ENCODE results near the gene JPT2.
"Not testable (repeated sequence)": the region's sequence is repeated elsewhere in the genome, so short reads cannot be mapped to it uniquely, and the experiment has no call there.

Gene JPT2

DNA sequence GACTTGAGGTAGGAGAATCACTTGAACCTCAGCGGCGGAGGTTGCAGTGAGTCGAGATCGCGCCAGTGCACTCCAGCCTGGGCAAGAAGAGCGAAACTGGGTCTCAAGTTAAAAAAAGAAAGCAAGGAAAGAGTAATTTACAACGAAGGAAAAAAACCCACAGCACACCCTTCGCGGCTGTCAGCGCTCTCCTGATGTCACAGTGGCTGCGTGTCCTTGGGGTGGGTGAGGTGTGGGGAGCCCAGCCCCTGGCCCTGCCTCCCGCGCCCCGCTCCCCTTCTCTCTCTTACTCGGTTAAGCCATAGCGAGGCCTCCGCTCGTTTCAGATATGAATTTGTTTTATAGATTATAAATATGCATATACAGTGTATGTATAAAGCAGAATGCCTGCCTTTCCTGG, 740 bp upstream of the JPT2 start:
- DNase-seq: no peak

- DNase-seq: peak; percentile 30
These were observed 520 bp downstream of the JPT2 start for GRCh38 chr16:1678500-1679098.

DNA sequence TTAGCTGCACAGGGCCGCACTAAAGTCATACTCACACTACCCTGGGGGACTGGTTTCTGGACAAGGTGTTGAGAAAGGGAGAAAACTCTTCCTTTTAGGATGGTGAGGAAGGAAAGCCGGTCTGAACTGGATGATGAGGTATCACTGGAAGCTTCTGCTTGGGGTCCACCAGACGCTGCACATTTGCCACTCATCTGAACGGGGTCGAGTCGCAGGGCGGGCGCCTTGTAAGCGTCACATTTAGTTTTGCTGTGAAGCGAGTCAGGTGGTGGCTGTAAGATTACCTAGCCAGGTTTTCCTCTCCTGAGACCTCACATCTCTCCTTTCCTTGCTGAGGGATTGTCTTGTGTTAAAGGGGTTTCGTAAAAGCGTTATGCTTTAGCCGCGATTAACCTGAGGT, 2.3 kb downstream of the JPT2 start:
- DNase-seq: no peak

DNA sequence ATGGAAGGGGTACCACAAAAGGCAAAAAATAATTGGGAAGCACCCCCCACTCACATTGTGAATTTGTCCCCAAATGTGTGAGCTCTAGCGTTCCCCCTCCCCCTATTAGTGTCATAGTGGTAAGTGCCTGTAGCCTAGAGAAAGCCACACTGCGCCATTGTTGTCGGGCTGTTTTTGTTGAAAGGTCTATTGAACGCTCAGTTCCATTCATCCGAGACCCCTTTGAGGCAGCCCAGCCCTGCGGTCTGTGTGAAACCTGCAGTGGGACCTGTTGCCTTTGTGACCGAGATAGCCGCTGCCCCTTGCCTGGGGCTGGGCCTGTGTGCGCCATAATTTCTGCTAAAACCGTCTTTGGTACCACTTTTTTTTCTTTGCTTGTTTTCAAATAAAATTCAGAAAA, 3.0 kb downstream of the JPT2 start:
- DNase-seq: no peak

- DNase-seq: no peak
These were observed 9.6 kb downstream of the JPT2 start for GRCh38 chr16:1687427-1688316.

- no peak for DNase-seq
These were observed 10.9 kb downstream of the JPT2 start for GRCh38 chr16:1688807-1689560.

DNA sequence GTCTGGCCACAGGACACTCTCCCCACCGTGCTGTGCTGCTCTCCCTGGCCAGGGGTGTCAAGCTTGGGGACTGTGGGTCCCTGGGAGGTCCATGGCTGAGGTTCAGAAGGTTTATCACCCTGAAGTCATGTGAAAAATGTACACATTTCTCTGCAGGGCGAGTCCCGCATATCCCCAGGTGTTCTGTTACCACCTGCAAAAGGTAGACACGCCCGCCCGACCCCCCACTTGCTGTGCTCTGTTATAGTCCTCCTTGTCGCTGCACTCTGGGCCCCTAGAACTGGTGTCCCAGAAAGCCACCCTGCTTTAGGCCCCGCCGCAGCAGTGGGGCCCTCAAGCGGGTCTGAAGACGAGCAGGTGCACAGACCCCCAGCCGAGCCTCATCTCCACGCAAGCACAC, 11.8 kb downstream of the JPT2 start:
- no peak for DNase-seq

GRCh38 chr16:1690810-1691209, 12.7 kb downstream of the JPT2 start:
- no peak for DNase-seq

DNA sequence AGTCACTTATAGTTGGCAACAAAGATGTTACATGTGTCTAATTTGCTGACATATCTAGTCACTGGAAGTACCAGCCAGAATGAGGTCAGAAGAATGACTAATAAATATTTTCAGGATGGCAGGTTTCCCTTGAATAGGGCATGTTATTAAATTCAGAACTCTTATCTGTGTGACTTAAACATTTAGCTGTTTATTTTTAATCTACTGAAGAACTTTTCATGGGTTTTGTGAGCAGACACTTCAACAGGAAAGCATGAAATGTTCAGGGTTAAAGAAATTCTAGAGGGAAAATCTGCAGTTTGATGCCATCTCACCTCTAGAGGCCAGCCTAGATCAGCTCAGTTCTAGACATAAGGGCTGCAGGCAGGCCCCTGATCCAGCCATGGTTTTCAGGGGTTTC, 13.2 kb downstream of the JPT2 start:
- no peak for DNase-seq

GRCh38 chr16:1691956-1692355, 13.9 kb downstream of the JPT2 start:
- DNase-seq: no peak

- no peak for DNase-seq
These were observed 18.8 kb downstream of the JPT2 start for GRCh38 chr16:1696863-1697262.

DNA sequence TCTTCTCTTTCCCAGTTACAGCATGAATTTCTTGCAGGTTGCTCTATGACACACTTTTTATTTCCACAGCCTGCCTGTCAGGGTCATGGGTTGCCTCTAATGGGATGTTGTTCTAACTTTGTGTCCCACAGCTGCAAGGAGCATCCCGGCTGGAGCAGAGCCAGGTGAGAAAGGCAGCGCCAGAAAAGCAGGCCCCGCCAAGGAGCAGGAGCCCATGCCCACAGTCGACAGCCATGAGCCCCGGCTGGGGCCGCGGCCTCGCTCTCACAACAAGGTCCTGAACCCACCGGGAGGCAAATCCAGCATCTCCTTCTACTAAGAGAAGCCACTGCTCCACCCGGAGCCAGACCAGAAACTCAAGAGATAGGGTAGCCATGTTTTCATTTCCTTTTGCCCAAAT, 20.6 kb downstream of the JPT2 start:
- no peak for DNase-seq

GRCh38 chr16:1700246-1700645, 22.2 kb downstream of the JPT2 start:
- DNase-seq: no peak

DNA sequence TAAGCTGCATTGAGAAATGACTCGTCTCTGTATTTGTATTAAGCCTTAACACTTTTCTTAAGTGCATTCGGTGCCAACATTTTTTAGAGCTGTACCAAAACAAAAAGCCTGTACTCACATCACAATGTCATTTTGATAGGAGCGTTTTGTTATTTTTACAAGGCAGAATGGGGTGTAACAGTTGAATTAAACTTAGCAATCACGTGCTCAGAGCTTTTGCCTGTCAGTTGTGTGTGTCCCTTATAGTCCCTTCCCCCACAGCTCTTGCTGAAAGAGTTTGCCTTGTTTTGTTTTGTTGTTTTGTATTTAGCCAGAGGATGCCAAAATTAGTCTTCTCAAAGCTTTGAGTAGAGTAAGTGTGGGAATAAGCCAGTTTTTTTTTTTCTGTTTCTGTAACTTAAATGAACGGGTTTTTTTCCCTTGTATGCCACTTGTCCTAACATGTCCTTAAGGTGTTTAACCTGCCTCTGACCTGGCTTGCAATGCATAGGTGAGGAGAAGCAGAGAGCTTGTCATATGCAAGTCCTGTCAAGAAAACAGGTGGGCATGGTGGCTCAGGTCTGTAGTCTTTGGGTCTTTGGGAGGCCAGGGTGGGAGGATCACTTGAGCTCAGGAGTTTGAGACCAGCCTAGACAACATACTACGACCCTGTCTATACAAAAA, 23.3 kb downstream of the JPT2 start:
- no peak for DNase-seq

DNA sequence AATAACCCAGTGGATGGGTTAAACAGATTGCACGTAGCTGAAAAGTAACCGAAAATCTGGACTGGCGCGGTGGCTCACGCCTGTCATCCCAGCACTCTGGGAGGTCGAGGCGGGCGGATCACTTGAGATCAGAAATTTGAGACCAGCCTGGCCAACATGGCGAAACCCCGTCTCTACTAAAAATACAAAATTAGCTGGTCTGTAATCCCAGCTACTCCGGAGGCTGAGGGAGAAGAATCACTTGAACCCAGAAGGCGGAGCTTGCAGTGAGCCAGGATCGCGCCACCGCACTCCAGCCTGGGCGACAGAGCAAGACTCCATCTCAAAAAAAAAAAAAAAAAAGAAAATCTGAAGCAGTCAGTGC, 27.2 kb downstream of the JPT2 start:
- not testable (repeated sequence) for DNase-seq

- peak; percentile 84 for DNase-seq
These were observed 27.8 kb downstream of the JPT2 start, which contains the start of gene MAPK8IP3 for GRCh38 chr16:1705688-1706385. Gene MAPK8IP3 (plus strand): TSS chr16:1706195. CDS start chr16:1706340, 145 bp downstream.

- no peak for DNase-seq
These were observed 28.5 kb downstream of the JPT2 start for GRCh38 chr16:1706386-1707192.

DNA sequence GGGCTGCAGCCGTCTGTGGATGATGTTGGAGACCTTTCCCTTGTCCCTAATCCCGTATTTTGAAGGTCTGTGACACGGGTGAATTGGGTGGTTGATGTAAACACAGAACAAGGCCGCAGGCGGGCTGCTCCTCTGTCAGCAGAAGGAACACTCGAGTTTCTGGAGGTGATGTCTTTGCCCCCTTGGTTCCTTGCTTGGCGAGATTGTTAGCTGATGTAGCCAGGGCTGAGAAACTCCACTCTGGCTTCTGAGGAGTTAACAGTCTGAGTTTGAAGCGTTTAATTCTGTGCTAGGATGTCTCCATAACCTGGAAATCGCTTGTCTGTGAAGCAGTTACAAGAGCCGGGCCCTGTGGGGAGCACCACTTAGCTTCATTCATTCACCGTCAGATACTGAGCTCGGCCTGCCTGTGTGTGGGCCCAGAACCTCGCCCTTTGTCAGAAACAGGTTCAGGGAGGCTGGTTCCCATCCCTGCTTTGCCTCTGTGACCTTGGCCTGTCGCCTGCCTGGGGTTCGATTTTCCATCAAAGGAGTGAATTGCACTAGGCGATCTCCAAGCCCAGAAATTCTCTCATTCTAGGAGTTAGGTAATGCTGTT, 29.2 kb downstream of the JPT2 start:
- no peak for DNase-seq

- DNase-seq: no peak
These were observed 30.1 kb downstream of the JPT2 start for GRCh38 chr16:1708083-1708767.

- DNase-seq: no peak
These were observed 30.7 kb downstream of the JPT2 start for GRCh38 chr16:1708768-1709180.

DNA sequence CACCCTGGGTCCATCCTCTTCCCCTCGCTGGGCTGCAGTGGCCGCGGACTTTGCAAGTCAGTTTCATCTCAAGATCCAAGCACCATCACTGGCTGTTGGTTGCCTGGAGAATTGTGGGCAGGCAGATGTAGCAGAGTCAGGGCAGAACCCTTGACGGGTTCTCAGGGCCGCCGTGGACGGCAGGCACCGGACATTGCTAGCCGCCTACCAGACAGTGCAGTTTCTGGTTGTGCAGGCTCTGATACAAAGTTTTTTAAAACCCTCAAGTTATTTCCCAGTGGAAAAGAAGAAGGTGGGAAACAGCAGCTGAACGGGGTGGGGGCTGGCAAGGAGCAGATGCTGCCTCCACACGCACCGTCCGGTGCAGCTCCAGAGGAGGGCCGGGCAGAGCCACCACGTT, 31.3 kb downstream of the JPT2 start:
- no peak for DNase-seq
